Transverse colon (tissue), 3 donors: ENCODE results near the gene RBFOX1.

Experiments
- POLR2A ChIP-seq: fragments of 450-650 bp; IDR thresholded peaks from one replicate; pipeline ENCODE4 v1.6.1; 2016; ENCODE audit warnings: antibody characterized with exemption, mild to moderate bottlenecking, moderate library complexity
- TF ChIP-seq, protein P1 (sequence below), 5 experiments: fragments of 200-600 bp in 3 of 5; fragments of 450-650 bp in 2 of 5; sonication (generic) in 3 of 5; IDR thresholded peaks; 1 replicate in 2 of 5; 2 replicates in 3 of 5; pipeline ENCODE4 v1.5.1; 2016 to 2017; ENCODE audit warnings: antibody characterized with exemption in 5 of 5, inconsistent platforms in 3 of 5, mild to moderate bottlenecking in 2 of 5, moderate library complexity in 1 of 5

GRCh38 chr16:7546948-7547347 lies 214.3 kb downstream of the RBFOX1 start:
- no peak for TF ChIP-seq POLR2A
- TF ChIP-seq, protein P1, sequence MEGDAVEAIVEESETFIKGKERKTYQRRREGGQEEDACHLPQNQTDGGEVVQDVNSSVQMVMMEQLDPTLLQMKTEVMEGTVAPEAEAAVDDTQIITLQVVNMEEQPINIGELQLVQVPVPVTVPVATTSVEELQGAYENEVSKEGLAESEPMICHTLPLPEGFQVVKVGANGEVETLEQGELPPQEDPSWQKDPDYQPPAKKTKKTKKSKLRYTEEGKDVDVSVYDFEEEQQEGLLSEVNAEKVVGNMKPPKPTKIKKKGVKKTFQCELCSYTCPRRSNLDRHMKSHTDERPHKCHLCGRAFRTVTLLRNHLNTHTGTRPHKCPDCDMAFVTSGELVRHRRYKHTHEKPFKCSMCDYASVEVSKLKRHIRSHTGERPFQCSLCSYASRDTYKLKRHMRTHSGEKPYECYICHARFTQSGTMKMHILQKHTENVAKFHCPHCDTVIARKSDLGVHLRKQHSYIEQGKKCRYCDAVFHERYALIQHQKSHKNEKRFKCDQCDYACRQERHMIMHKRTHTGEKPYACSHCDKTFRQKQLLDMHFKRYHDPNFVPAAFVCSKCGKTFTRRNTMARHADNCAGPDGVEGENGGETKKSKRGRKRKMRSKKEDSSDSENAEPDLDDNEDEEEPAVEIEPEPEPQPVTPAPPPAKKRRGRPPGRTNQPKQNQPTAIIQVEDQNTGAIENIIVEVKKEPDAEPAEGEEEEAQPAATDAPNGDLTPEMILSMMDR (IDR thresholded peaks at IDR 0.05), result no peak
